ENCODE measurements around the gene ILF2. TPM values are rescaled to one million over a fixed set of nuclear protein-coding genes. Genes with fewer than 3 reads are reported as not detected.

Gene ILF2
- total and polyA plus RNA-seq, 2 experiments from 2014 or later = 174 to 180 TPM

DNA sequence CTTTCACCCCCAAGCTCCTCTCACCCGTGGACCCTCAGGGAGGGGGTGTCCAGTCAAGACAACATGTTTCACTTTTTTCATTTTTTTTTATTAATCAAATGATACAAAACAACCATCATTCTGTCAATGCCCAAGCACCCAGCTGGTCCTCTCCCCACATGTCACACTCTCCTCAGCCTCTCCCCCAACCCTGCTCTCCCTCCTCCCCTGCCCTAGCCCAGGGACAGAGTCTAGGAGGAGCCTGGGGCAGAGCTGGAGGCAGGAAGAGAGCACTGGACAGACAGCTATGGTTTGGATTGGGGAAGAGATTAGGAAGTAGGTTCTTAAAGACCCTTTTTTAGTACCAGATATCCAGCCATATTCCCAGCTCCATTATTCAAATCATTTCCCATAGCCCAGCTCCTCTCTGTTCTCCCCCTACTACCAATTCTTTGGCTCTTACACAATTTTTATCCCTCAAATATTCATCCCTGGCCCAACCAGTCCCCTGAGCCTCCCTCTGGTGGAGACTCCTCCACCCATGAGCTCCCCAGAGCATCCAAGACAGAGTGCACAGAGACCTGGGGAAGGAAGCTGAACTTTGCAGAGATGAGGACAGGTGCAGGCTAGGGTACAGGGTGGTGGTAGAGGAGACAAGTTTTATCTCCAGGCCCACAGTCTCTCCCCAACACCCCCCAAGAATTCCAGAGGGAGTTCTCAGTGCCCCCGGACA is 56.4 kb downstream of the ILF2 start:
- H3K4me3 ChIP-seq = no peak overlapping the region
- H3K9me3 ChIP-seq (ENCODE audit: low read depth) = no peaks in the 10 kb centered on the region
- TF ChIP-seq EZH2 (IDR thresholded peaks at IDR 0.05; ENCODE audit: insufficient read depth, poor library complexity, severe bottlenecking) (no peak), EZH2phosphoT487 (IDR thresholded peaks at IDR 0.05; ENCODE audit: insufficient read depth, low read depth) (no peak)
- no peak overlapping the region for H3K4me2 ChIP-seq (ENCODE audit: unreplicated experiment)
- H3F3A ChIP-seq (ENCODE audit: insufficient read depth) = peaks cover 48% of the 10 kb centered on the region
- peak; percentile 36 for DNase-seq
- no peaks in the 10 kb centered on the region for H4K20me1 ChIP-seq (ENCODE audit: insufficient read depth)
- WGBS, 2 experiments (ENCODE audit: low coverage in 1 of 2, low lambda C conversion rate in 2 of 2, missing lambda C conversion rate in 2 of 2) = 80 to 86% methylated on average over 1 to 2 of the region's 2 CpGs
- peaks cover 35% of the 10 kb centered on the region for H3K4me1 ChIP-seq (ENCODE audit: insufficient read depth)
- in situ Hi-C loops (cut with MboI) = no loop called here
- H3K36me3 ChIP-seq (ENCODE audit: low read depth) = 0 out of 2 replicates have a peak, but pooled peaks cover 6% of the 10 kb centered on the region
- no peak overlapping the region for H3K9ac ChIP-seq
- H3K27me3 ChIP-seq (replicated peaks; ENCODE audit: insufficient read depth) = no peaks in the 10 kb centered on the region
- H3K27ac ChIP-seq = no peak overlapping the region
- peaks cover 41% of the 10 kb centered on the region for H3K79me2 ChIP-seq (ENCODE audit: insufficient read depth)
- no peaks in the 10 kb centered on the region for H3K9me2 ChIP-seq (ENCODE audit: insufficient read depth)
- H2AFZ ChIP-seq = no peak overlapping the region

DNA sequence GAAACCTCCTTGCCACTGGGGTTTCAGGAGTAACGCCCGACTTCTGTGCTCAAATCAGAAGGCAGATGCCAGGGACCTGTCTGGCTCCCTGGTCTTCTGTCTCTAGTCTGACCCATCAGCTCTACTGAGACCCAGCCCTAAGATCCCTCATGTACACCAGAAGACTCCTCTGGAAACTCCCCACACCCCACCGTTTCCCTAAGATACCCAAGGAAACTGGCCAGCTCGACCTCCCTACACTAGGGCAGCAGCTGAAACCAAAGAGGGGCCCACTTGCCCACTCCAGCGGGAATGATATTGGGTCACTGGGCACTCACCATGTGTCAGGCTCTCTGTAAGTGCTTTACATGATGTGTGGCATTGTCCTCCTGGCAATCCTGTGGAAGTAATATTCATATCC is 57.4 kb downstream of the ILF2 start:
- peaks cover 42% of the 10 kb centered on the region for H3K4me1 ChIP-seq (ENCODE audit: insufficient read depth)
- H2AFZ ChIP-seq = peak overlapping the region; percentile 73
- H4K20me1 ChIP-seq (ENCODE audit: insufficient read depth) = no peaks in the 10 kb centered on the region
- TF ChIP-seq EZH2phosphoT487 (IDR thresholded peaks at IDR 0.05; ENCODE audit: insufficient read depth, low read depth) (no peak), EZH2 (IDR thresholded peaks at IDR 0.05; ENCODE audit: insufficient read depth, poor library complexity, severe bottlenecking) (no peak)
- peak overlapping the region; percentile 93 for H3K4me2 ChIP-seq (ENCODE audit: unreplicated experiment)
- WGBS, 2 experiments (ENCODE audit: low coverage in 1 of 2, low lambda C conversion rate in 2 of 2, missing lambda C conversion rate in 2 of 2) = 78 to 86% methylated on average over 5 of the region's 5 CpGs
- no peaks in the 10 kb centered on the region for H3K27me3 ChIP-seq (replicated peaks; ENCODE audit: insufficient read depth)
- H3F3A ChIP-seq (ENCODE audit: insufficient read depth) = peaks cover 41% of the 10 kb centered on the region
- 0 out of 2 replicates have a peak, but pooled peaks cover under 1% of the 10 kb centered on the region for H3K36me3 ChIP-seq (ENCODE audit: low read depth)
- no peaks in the 10 kb centered on the region for H3K9me2 ChIP-seq (ENCODE audit: insufficient read depth)
- H3K9ac ChIP-seq = peak overlapping the region; percentile 97
- H3K9me3 ChIP-seq (ENCODE audit: low read depth) = no peaks in the 10 kb centered on the region
- H3K4me3 ChIP-seq = peak overlapping the region; percentile 96
- DNase-seq = no peak
- peaks cover 48% of the 10 kb centered on the region for H3K79me2 ChIP-seq (ENCODE audit: insufficient read depth)
- peak overlapping the region; percentile 76 for H3K27ac ChIP-seq
- in situ Hi-C loops (cut with MboI) = no loop called here

DNA sequence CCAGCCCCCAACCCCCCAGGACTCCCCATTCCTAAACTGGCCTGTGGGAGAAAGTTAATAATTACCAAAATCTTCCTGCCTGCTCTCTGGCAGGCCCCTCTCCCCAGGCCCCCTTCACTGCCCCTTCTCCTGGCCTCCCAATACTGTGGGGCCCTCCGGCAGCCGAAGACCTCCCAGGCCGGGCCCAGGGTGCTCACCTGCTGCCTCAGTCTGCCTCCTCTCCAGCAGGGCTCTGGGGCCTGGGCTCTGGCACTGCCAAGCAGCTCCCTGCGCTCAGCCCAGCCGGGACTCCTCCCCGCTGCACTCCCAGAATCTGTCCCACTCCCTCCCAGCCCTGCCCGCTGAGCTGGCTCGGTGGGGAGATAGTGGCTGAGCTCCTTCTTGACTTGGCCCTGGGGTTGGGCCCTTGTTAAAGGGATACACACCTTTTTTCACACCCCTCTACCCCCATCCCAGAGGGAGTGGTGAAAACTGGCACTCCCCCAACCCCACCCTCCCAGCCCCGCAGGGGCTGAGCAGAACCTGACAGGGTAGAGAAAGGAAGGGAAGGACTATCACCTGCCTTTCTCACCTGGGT is 58.0 kb downstream of the ILF2 start, which contains the start of gene S100A16:
Gene S100A16, minus strand, starts transcription at position 383 of the 577 bp plus-strand sequence. CDS start 4,986 bp downstream, outside the sequence.
- peak; percentile 90 for DNase-seq
- in situ Hi-C loops (cut with MboI) = no loop called here
- peak within 1 kb of the TSS; percentile 76 for H3K27ac ChIP-seq
- peak within 1 kb of the TSS; percentile 97 for H3K9ac ChIP-seq
- no peaks in the 10 kb centered on the region for H3K36me3 ChIP-seq (ENCODE audit: low read depth)
- peak within 1 kb of the TSS; percentile 73 for H2AFZ ChIP-seq
- peak within 1 kb of the TSS; percentile 96 for H3K4me3 ChIP-seq
- no peaks in the 10 kb centered on the region for H3K27me3 ChIP-seq (replicated peaks; ENCODE audit: insufficient read depth)
- H3K79me2 ChIP-seq (ENCODE audit: insufficient read depth) = peaks cover 54% of the 10 kb centered on the region
- peaks cover 44% of the 10 kb centered on the region for H3K4me1 ChIP-seq (ENCODE audit: insufficient read depth)
- H3K9me3 ChIP-seq (ENCODE audit: low read depth) = no peaks in the 10 kb centered on the region
- no peaks in the 10 kb centered on the region for H3K9me2 ChIP-seq (ENCODE audit: insufficient read depth)
- H3F3A ChIP-seq (ENCODE audit: insufficient read depth) = peaks cover 36% of the 10 kb centered on the region
- peak within 1 kb of the TSS; percentile 93 for H3K4me2 ChIP-seq (ENCODE audit: unreplicated experiment)
- H4K20me1 ChIP-seq (ENCODE audit: insufficient read depth) = no peaks in the 10 kb centered on the region
- 1% methylated on average over 9 of the region's 9 CpGs for WGBS, 2 experiments (ENCODE audit: low coverage in 1 of 2, low lambda C conversion rate in 2 of 2, missing lambda C conversion rate in 2 of 2)
- TF ChIP-seq EZH2 (IDR thresholded peaks at IDR 0.05; ENCODE audit: insufficient read depth, poor library complexity, severe bottlenecking) (no peak), EZH2phosphoT487 (IDR thresholded peaks at IDR 0.05; ENCODE audit: insufficient read depth, low read depth) (no peak)

DNA sequence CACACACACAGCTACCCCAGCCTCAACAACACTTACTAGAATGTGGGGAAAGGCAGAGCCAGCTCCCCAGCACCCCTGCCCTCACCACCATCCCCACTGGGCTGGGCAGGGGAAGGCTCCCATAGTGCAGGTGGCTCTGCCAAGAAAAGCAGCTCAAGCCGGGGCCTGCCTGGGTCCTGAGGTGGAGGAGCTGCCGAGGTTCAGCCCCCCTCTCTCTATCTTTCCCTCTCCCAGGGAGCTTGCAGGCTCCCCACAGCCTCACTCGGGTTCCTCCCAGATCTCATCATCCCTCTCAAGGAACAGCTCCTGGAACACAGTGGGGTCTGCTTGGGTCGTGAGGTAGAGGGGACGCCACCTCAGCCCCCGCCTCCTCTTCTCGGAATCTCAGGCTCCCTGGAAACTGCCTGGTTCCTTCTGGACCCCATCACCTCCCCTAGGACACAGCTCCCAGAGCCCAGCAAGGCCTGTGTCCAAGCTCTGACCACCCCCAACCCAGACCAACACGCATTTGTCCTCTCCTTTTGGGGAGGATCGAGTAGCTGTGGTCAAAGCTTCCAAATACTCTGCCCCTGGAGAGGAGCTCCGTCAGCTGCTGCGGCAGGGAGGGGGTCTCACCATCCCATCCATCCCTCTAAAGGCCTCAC is 58.6 kb downstream of the ILF2 start:
- H3K4me1 ChIP-seq (ENCODE audit: insufficient read depth) = peaks cover 38% of the 10 kb centered on the region
- no peak for TF ChIP-seq EZH2phosphoT487 (IDR thresholded peaks at IDR 0.05; ENCODE audit: insufficient read depth, low read depth)
- H3K9me3 ChIP-seq (ENCODE audit: low read depth) = no peaks in the 10 kb centered on the region
- peak overlapping the region; percentile 73; the same call in 1 of the 2 replicates for H2AFZ ChIP-seq
- peaks cover 30% of the 10 kb centered on the region for H3F3A ChIP-seq (ENCODE audit: insufficient read depth)
- H3K27ac ChIP-seq = peak overlapping the region; percentile 76
- H3K27me3 ChIP-seq (replicated peaks; ENCODE audit: insufficient read depth) = no peaks in the 10 kb centered on the region
- H3K79me2 ChIP-seq (ENCODE audit: insufficient read depth) = peaks cover 60% of the 10 kb centered on the region
- peaks cover 3% of the 10 kb centered on the region; the same call in 1 of the 2 replicates for H3K36me3 ChIP-seq (ENCODE audit: low read depth)
- H3K9ac ChIP-seq = peak overlapping the region; percentile 97
- peak overlapping the region; percentile 93 for H3K4me2 ChIP-seq (ENCODE audit: unreplicated experiment)
- H3K9me2 ChIP-seq (ENCODE audit: insufficient read depth) = no peaks in the 10 kb centered on the region
- in situ Hi-C loops (cut with MboI) = no loop called here
- peak overlapping the region; percentile 96 for H3K4me3 ChIP-seq
- H4K20me1 ChIP-seq (ENCODE audit: insufficient read depth) = no peaks in the 10 kb centered on the region
- peak; percentile 42 for DNase-seq
- 1 to 3% methylated on average over 11 of the region's 11 CpGs for WGBS, 2 experiments (ENCODE audit: low coverage in 1 of 2, low lambda C conversion rate in 2 of 2, missing lambda C conversion rate in 2 of 2)

Small RNA genes within 50 kb of the gene (microRNA-seq; reads per million reads assigned to microRNA genes)
- not detected for gene MIR8083 (ENCODE audit: borderline number of aligned reads)

Small RNA genes within 50 kb of the gene (small RNA-seq; reads per million reads assigned to genes)
- gene MIR8083 (ENCODE audit: low read depth, low replicate concordance) (not detected), gene RN7SL372P (ENCODE audit: low read depth, low replicate concordance) (not detected)

Other genes with a start within 250 kb of the ILF2 start
- not detected in 2 replicates for gene S100A7, start 210.3 kb downstream of the ILF2 start, total RNA-seq (2014; rRNA removed; shearing (Covaris generic))
- not detected in 2 replicates for gene S100A7, start 210.3 kb downstream of the ILF2 start, polyA plus RNA-seq (2016; fragmentation: Nextera tagmentation; extraction: Ambion mirVana)
- 550 and 683 TPM in 2 replicates for gene S100A6, start 135.0 kb downstream of the ILF2 start, total RNA-seq (2014; rRNA removed; shearing (Covaris generic))
- gene S100A6, start 135.0 kb downstream of the ILF2 start, polyA plus RNA-seq (2016; fragmentation: Nextera tagmentation; extraction: Ambion mirVana) = 2,862 and 2,893 TPM in 2 replicates
- gene S100A5, start 130.1 kb downstream of the ILF2 start, total RNA-seq (2014; rRNA removed; shearing (Covaris generic)) = not detected in 2 replicates
- 0.41 TPM in 1 of 2 replicates, not detected in the other for gene S100A5, start 130.1 kb downstream of the ILF2 start, polyA plus RNA-seq (2016; fragmentation: Nextera tagmentation; extraction: Ambion mirVana)
- 236 and 249 TPM in 2 replicates for gene S100A4, start 125.2 kb downstream of the ILF2 start, total RNA-seq (2014; rRNA removed; shearing (Covaris generic))
- gene S100A4, start 125.2 kb downstream of the ILF2 start, polyA plus RNA-seq (2016; fragmentation: Nextera tagmentation; extraction: Ambion mirVana) = 608 and 610 TPM in 2 replicates
- 2.2 and 3.8 TPM in 2 replicates for gene S100A3, start 121.7 kb downstream of the ILF2 start, total RNA-seq (2014; rRNA removed; shearing (Covaris generic))
- gene S100A3, start 121.7 kb downstream of the ILF2 start, polyA plus RNA-seq (2016; fragmentation: Nextera tagmentation; extraction: Ambion mirVana) = 7.5 and 8.0 TPM in 2 replicates
- gene S100A2, start 105.1 kb downstream of the ILF2 start, total RNA-seq (2014; rRNA removed; shearing (Covaris generic)) = 1.7 and 9.0 TPM in 2 replicates
- 8.6 and 11.8 TPM in 2 replicates for gene S100A2, start 105.1 kb downstream of the ILF2 start, polyA plus RNA-seq (2016; fragmentation: Nextera tagmentation; extraction: Ambion mirVana)
- 495 and 615 TPM in 2 replicates for gene S100A16, start 57.9 kb downstream of the ILF2 start, total RNA-seq (2014; rRNA removed; shearing (Covaris generic))
- 801 and 826 TPM in 2 replicates for gene S100A16, start 57.9 kb downstream of the ILF2 start, polyA plus RNA-seq (2016; fragmentation: Nextera tagmentation; extraction: Ambion mirVana)
- gene S100A14, start 54.7 kb downstream of the ILF2 start, total RNA-seq (2014; rRNA removed; shearing (Covaris generic)) = 2.1 TPM in 1 of 2 replicates, not detected in the other
- 0.31 and 0.32 TPM in 2 replicates for gene S100A14, start 54.7 kb downstream of the ILF2 start, polyA plus RNA-seq (2016; fragmentation: Nextera tagmentation; extraction: Ambion mirVana)
- gene S100A13, start 43.5 kb downstream of the ILF2 start, total RNA-seq (2014; rRNA removed; shearing (Covaris generic)) = 127 and 159 TPM in 2 replicates
- 540 and 552 TPM in 2 replicates for gene S100A13, start 43.5 kb downstream of the ILF2 start, polyA plus RNA-seq (2016; fragmentation: Nextera tagmentation; extraction: Ambion mirVana)
- gene S100A1, start 42.6 kb downstream of the ILF2 start, total RNA-seq (2014; rRNA removed; shearing (Covaris generic)) = not detected in 2 replicates
- 0.30 TPM in 1 of 2 replicates, not detected in the other for gene S100A1, start 42.6 kb downstream of the ILF2 start, polyA plus RNA-seq (2016; fragmentation: Nextera tagmentation; extraction: Ambion mirVana)
- gene CHTOP, start 36.9 kb downstream of the ILF2 start, total RNA-seq (2014; rRNA removed; shearing (Covaris generic)) = 26.9 and 37.8 TPM in 2 replicates
- 42.2 and 44.2 TPM in 2 replicates for gene CHTOP, start 36.9 kb downstream of the ILF2 start, polyA plus RNA-seq (2016; fragmentation: Nextera tagmentation; extraction: Ambion mirVana)
- gene SNAPIN, start 12.3 kb downstream of the ILF2 start, total RNA-seq (2014; rRNA removed; shearing (Covaris generic)) = 50.2 and 70.5 TPM in 2 replicates
- gene SNAPIN, start 12.3 kb downstream of the ILF2 start, polyA plus RNA-seq (2016; fragmentation: Nextera tagmentation; extraction: Ambion mirVana) = 82.1 and 83.8 TPM in 2 replicates
- gene NPR1, start 7.7 kb upstream of the ILF2 start, total RNA-seq (2014; rRNA removed; shearing (Covaris generic)) = 0.25 TPM in 1 of 2 replicates, not detected in the other
- 0.09 and 0.19 TPM in 2 replicates for gene NPR1, start 7.7 kb upstream of the ILF2 start, polyA plus RNA-seq (2016; fragmentation: Nextera tagmentation; extraction: Ambion mirVana)
- 40.2 and 41.5 TPM in 2 replicates for gene INTS3, start 57.1 kb upstream of the ILF2 start, total RNA-seq (2014; rRNA removed; shearing (Covaris generic))
- gene INTS3, start 57.1 kb upstream of the ILF2 start, polyA plus RNA-seq (2016; fragmentation: Nextera tagmentation; extraction: Ambion mirVana) = 17.3 and 19.9 TPM in 2 replicates
- 8.8 and 11.4 TPM in 2 replicates for gene SLC27A3, start 104.4 kb upstream of the ILF2 start, total RNA-seq (2014; rRNA removed; shearing (Covaris generic))
- 5.6 and 9.2 TPM in 2 replicates for gene SLC27A3, start 104.4 kb upstream of the ILF2 start, polyA plus RNA-seq (2016; fragmentation: Nextera tagmentation; extraction: Ambion mirVana)

All from GM23248 (cell line).